Measurements from ENCODE around the gene CACTIN. TPM values are rescaled to one million over a fixed set of nuclear protein-coding genes. Genes with fewer than 3 reads are reported as not detected.
A peak's percentile ranks its signal among the peaks of the same experiment; 100 is the strongest.

CACTIN gene
- total RNA-seq, 6 experiments from 2014 or later: 8.4 to 14.9 (median 10.3) TPM

DNA sequence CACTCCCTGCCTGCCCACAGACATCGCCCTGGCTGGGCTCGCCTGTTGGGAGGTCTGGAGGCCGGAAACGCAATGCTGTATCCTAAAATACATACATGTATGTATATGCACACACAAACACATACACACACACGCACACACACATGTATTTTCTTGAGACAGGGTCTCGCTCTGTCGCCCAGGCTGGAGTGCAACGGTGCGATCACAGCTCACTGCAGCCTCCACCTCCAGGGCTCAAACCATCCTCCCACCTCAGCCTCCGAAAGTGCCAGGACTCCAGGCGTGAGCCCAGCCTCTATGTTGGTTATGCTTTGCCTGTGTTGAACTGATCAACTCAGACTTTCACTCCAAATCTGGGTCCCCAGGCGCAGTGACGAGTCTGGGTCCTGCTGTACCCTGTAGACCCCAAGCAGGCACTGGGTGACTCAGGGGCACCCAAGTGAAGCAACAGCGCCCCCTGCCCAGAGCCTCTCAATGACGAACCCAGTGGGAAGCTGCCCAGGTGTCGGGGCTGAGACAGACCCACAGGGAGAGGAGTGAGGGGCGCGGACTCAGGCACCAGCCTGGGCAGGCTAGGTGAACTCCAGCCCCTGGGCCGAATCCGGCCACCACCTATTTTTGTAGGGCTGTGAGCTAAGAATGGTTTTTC is 27.4 kb upstream of the CACTIN start:
- Histone ChIP-seq H3K27me3 (no peaks in the 10 kb centered on the region), H3K4me3 (no peak overlapping the region), H3K27ac (no peak overlapping the region), H3K9me3 (no peaks in the 10 kb centered on the region), H3K36me3 (no peaks in the 10 kb centered on the region), H3K4me1 (peaks cover 0 to 17% (median 8%) of the 10 kb centered on the region in 4 donors)
- 92% methylated on average over 6 of the region's 20 CpGs for WGBS (ENCODE audit: insufficient coverage, low coverage, low lambda C conversion rate, missing lambda C conversion rate)
- ATAC-seq (no peak), DNase-seq (no peak)
- intact Hi-C loops (cut with DNase I): no loop called here
- TF ChIP-seq POLR2A (IDR thresholded peaks at IDR 0.05): no peak
- TF ChIP-seq, protein P1, sequence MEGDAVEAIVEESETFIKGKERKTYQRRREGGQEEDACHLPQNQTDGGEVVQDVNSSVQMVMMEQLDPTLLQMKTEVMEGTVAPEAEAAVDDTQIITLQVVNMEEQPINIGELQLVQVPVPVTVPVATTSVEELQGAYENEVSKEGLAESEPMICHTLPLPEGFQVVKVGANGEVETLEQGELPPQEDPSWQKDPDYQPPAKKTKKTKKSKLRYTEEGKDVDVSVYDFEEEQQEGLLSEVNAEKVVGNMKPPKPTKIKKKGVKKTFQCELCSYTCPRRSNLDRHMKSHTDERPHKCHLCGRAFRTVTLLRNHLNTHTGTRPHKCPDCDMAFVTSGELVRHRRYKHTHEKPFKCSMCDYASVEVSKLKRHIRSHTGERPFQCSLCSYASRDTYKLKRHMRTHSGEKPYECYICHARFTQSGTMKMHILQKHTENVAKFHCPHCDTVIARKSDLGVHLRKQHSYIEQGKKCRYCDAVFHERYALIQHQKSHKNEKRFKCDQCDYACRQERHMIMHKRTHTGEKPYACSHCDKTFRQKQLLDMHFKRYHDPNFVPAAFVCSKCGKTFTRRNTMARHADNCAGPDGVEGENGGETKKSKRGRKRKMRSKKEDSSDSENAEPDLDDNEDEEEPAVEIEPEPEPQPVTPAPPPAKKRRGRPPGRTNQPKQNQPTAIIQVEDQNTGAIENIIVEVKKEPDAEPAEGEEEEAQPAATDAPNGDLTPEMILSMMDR (IDR thresholded peaks at IDR 0.05): peak in 2 of 4 donors; percentile 11 to 17

- TF ChIP-seq POLR2A (IDR thresholded peaks at IDR 0.05): no peak
- TF ChIP-seq, protein P1 (IDR thresholded peaks at IDR 0.05): no peak
- 95% methylated on average over 4 of the region's 37 CpGs for WGBS (ENCODE audit: insufficient coverage, low coverage, low lambda C conversion rate, missing lambda C conversion rate)
- no peaks in the 10 kb centered on the region for H3K9me3 ChIP-seq
- no peaks in the 10 kb centered on the region for H3K36me3 ChIP-seq
- no peak overlapping the region for H3K27ac ChIP-seq
- peaks cover 0 to 10% (median 5%) of the 10 kb centered on the region in 4 donors for H3K4me1 ChIP-seq
- H3K27me3 ChIP-seq: no peaks in the 10 kb centered on the region
- intact Hi-C loops (cut with DNase I): no loop called here
- no peak for DNase-seq
- ATAC-seq: no peak
- no peak overlapping the region for H3K4me3 ChIP-seq
Measured at GRCh38 chr19:3653081-3653795, 26.6 kb upstream of the CACTIN start.

- no peak for DNase-seq
- Histone ChIP-seq H3K27me3 (no peaks in the 10 kb centered on the region), H3K4me3 (no peak overlapping the region), H3K27ac (no peak overlapping the region), H3K9me3 (no peaks in the 10 kb centered on the region), H3K4me1 (peaks cover 0 to 2% (median under 1%) of the 10 kb centered on the region in 4 donors), H3K36me3 (no peaks in the 10 kb centered on the region)
- no peak for ATAC-seq
- WGBS (ENCODE audit: insufficient coverage, low coverage, low lambda C conversion rate, missing lambda C conversion rate): 92% methylated on average over 2 of the region's 14 CpGs
- intact Hi-C loops (cut with DNase I): no loop called here
- TF ChIP-seq POLR2A (IDR thresholded peaks at IDR 0.05): no peak
- TF ChIP-seq, protein P1 (IDR thresholded peaks at IDR 0.05): no peak
Measured at GRCh38 chr19:3652422-3652821, 25.8 kb upstream of the CACTIN start.

- WGBS (ENCODE audit: insufficient coverage, low coverage, low lambda C conversion rate, missing lambda C conversion rate): 96% methylated on average over 27 of the region's 33 CpGs
- Histone ChIP-seq H3K36me3 (no peaks in the 10 kb centered on the region), H3K27me3 (no peaks in the 10 kb centered on the region), H3K4me1 (no peaks in the 10 kb centered on the region), H3K4me3 (no peak overlapping the region), H3K9me3 (no peaks in the 10 kb centered on the region), H3K27ac (no peak overlapping the region)
- no peak for DNase-seq
- intact Hi-C loops (cut with DNase I): no loop called here
- TF ChIP-seq POLR2A (IDR thresholded peaks at IDR 0.05): no peak
- TF ChIP-seq, protein P1 (IDR thresholded peaks at IDR 0.05): no peak
- no peak for ATAC-seq
Measured at GRCh38 chr19:3651684-3652083, 25.1 kb upstream of the CACTIN start.

All from right lobe of liver (tissue), 6 donors.